Measurements from ENCODE around the gene ATP6V0A4. TPM values are rescaled to one million over a fixed set of nuclear protein-coding genes. Genes with fewer than 3 reads are reported as not detected.
A peak's percentile ranks its signal among the peaks of the same experiment; 100 is the strongest.

Gene ATP6V0A4
- total RNA-seq, 1 experiment from 2014 or later: not detected

- CTCF ChIA-PET: no interaction called here
- Histone ChIP-seq H2AFZ (ENCODE audit: low read depth, low read length, poor library complexity, severe bottlenecking) (no peak overlapping the region), H3K36me3 (ENCODE audit: control insufficient read depth in 1 of 2, insufficient read depth in 2 of 2, low read length in 2 of 2) (0 out of 4 replicates have a peak, but pooled peaks cover 0 to 3% of the 10 kb centered on the region in 2 experiments), H4K20me1 (ENCODE audit: insufficient read depth) (no peaks in the 10 kb centered on the region), H3K9me3 (ENCODE audit: control insufficient read depth in 1 of 2, insufficient read depth in 1 of 2, low read depth in 1 of 2, low read length in 2 of 2) (no peaks in the 10 kb centered on the region), H3K79me2 (ENCODE audit: insufficient read depth, low read length) (no peaks in the 10 kb centered on the region), H3K4me2 (ENCODE audit: low read length) (no peak overlapping the region), H3K9ac (ENCODE audit: low read length) (no peak overlapping the region), H3K27ac (ENCODE audit: low read depth, low read length) (no peak overlapping the region), H3K4me1 (ENCODE audit: control insufficient read depth in 1 of 2, insufficient read depth in 2 of 2, low read length in 2 of 2) (peaks cover 0 to 6% of the 10 kb centered on the region in 2 experiments; a peak in 2 of 4 replicates), H3K27me3 (ENCODE audit: insufficient read depth, low read length) (no peaks in the 10 kb centered on the region), H3K4me3 (replicated peaks in 1 of 2; ENCODE audit: low read depth in 1 of 2, low read length in 2 of 2) (no peak overlapping the region), H3K9me2 (ENCODE audit: insufficient read depth) (no peaks in the 10 kb centered on the region)
- BruUV-seq (replicated peaks): no TSS peak
- intact Hi-C loops (cut with micrococcal nuclease): no loop called here
- POLR2A ChIA-PET: no interaction called here
- RAD21 ChIA-PET (ENCODE audit: low non-redundant PET in 1 of 2, low total read pairs in 2 of 2, uncharacterized antibody in 2 of 2, unreplicated experiment in 2 of 2): interaction anchor here in 1 of 2 experiments (0.5 kb wide), 1 partner anchor 97 kb away, joined by 3 read pairs; no protein-coding TSS in a partner anchor
- no peak for ATAC-seq
- no peak for DNase-seq (ENCODE audit: low read depth, low spot score)
- TF ChIP-seq SP1 (IDR thresholded peaks at IDR 0.05; ENCODE audit: low read depth) (no peak), EGR1 (IDR thresholded peaks at IDR 0.05; ENCODE audit: low read depth) (no peak), ZNF274 (IDR thresholded peaks at IDR 0.05; ENCODE audit: low read depth, low read length) (no peak), EZH2phosphoT487 (IDR thresholded peaks at IDR 0.05; ENCODE audit: borderline replicate concordance) (no peak), RAD21 (IDR thresholded peaks at IDR 0.05; ENCODE audit: low read depth) (no peak), POLR2A (IDR thresholded peaks at IDR 0.05; ENCODE audit: borderline replicate concordance, extremely low read depth, insufficient read depth, insufficient read length) (no peak), MAX (IDR thresholded peaks at IDR 0.05) (no peak), ELF1 (IDR thresholded peaks at IDR 0.05; ENCODE audit: borderline replicate concordance, low read depth) (no peak), CEBPB (IDR thresholded peaks at IDR 0.05; ENCODE audit: low read depth) (no peak)
Measured at GRCh38 chr7:138837627-138838026, 39.6 kb upstream of the ATP6V0A4 start.

GRCh38 chr7:138835087-138835486 lies 37.1 kb upstream of the ATP6V0A4 start:
- ATAC-seq (peak; percentile 46; the same call in 1 of the 2 replicates), DNase-seq (ENCODE audit: low read depth, low spot score) (no peak)
- intact Hi-C loops (cut with micrococcal nuclease): no loop called here
- BruUV-seq (replicated peaks): no TSS peak
- Histone ChIP-seq H3K27me3 (ENCODE audit: insufficient read depth, low read length) (no peaks in the 10 kb centered on the region), H3K4me3 (replicated peaks in 1 of 2; ENCODE audit: low read depth in 1 of 2, low read length in 2 of 2) (no peak overlapping the region), H3K9me3 (ENCODE audit: control insufficient read depth in 1 of 2, insufficient read depth in 1 of 2, low read depth in 1 of 2, low read length in 2 of 2) (no peaks in the 10 kb centered on the region), H3K36me3 (ENCODE audit: control insufficient read depth in 1 of 2, insufficient read depth in 2 of 2, low read length in 2 of 2) (0 out of 4 replicates have a peak, but pooled peaks cover 0 to 3% of the 10 kb centered on the region in 2 experiments), H3K79me2 (ENCODE audit: insufficient read depth, low read length) (no peaks in the 10 kb centered on the region), H3K27ac (ENCODE audit: low read depth, low read length) (no peak overlapping the region), H3K4me2 (ENCODE audit: low read length) (no peak overlapping the region), H2AFZ (ENCODE audit: low read depth, low read length, poor library complexity, severe bottlenecking) (no peak overlapping the region), H4K20me1 (ENCODE audit: insufficient read depth) (no peaks in the 10 kb centered on the region), H3K4me1 (ENCODE audit: control insufficient read depth in 1 of 2, insufficient read depth in 2 of 2, low read length in 2 of 2) (no peaks in the 10 kb centered on the region), H3K9me2 (ENCODE audit: insufficient read depth) (no peaks in the 10 kb centered on the region), H3K9ac (ENCODE audit: low read length) (no peak overlapping the region)
- RAD21 ChIA-PET (ENCODE audit: low non-redundant PET in 1 of 2, low total read pairs in 2 of 2, uncharacterized antibody in 2 of 2, unreplicated experiment in 2 of 2): no interaction called here
- POLR2A ChIA-PET: no interaction called here
- CTCF ChIA-PET: no interaction called here
- TF ChIP-seq CEBPB (IDR thresholded peaks at IDR 0.05; ENCODE audit: low read depth): no peak
- TF ChIP-seq CTCF (IDR thresholded peaks at IDR 0.05 in 2 of 3, conservative IDR thresholded peaks at IDR 0.05 in 1 of 3; ENCODE audit: borderline replicate concordance in 1 of 3, insufficient read depth in 1 of 3, low read depth in 2 of 3, low read length in 2 of 3): no peak
- no peak for TF ChIP-seq ELF1 (IDR thresholded peaks at IDR 0.05; ENCODE audit: borderline replicate concordance, low read depth)
- TF ChIP-seq ATF3 (IDR thresholded peaks at IDR 0.05): no peak
- no peak for TF ChIP-seq YY1 (IDR thresholded peaks at IDR 0.05; ENCODE audit: extremely low read depth, insufficient replicate concordance, low read depth, low read length)
- TF ChIP-seq CBX3 (IDR thresholded peaks at IDR 0.05; ENCODE audit: low read depth): no peak
- TF ChIP-seq TCF7L2 (IDR thresholded peaks at IDR 0.05; ENCODE audit: borderline replicate concordance, extremely low read depth, insufficient read depth, insufficient read length): no peak
- TF ChIP-seq REST (IDR thresholded peaks at IDR 0.05; ENCODE audit: low read depth): no peak
- TF ChIP-seq SRF (IDR thresholded peaks at IDR 0.05; ENCODE audit: low read depth): no peak
